GM18519 (cell line): ENCODE measurements around the gene TXNRD2.

Experiments used
- ATAC-seq: cut with Tn5 transposase; IDR thresholded peaks from one replicate; pipeline ENCODE4 v1.9.1; 2021; ENCODE audit warnings: mild to moderate bottlenecking, moderate library complexity; ENCODE audit not compliant: unreplicated experiment, low FRiP score

Gene TXNRD2

DNA sequence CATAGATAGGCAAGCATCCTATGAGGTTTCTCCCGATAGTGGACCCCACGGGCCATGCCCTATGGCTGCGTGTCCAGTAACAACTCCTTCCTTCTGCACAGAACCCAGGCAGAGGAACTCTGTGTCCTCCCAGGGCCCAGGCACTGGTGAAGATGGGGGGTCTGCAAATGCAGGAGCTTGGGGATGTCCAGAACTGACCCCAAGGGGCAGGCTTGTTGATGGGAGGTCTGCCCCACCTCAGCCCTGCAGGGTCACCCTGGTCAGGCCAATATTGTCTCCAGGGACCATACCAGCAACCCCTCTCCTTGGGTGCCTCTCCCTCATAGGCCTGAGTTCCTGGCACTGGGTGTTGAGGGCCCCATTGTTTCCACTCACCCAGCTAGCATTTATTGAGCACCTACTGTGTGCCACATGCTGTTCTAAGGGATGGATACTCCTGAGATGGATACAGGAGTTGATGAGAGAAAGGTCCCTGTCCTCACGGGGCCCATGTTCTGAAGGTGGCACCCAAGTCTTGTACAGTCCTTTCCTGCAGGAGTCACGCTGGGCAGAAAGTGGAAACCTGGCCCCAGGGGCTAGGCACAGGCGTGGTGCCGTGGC is 26.3 kb upstream of the TXNRD2 start:
- ATAC-seq = no peak

DNA sequence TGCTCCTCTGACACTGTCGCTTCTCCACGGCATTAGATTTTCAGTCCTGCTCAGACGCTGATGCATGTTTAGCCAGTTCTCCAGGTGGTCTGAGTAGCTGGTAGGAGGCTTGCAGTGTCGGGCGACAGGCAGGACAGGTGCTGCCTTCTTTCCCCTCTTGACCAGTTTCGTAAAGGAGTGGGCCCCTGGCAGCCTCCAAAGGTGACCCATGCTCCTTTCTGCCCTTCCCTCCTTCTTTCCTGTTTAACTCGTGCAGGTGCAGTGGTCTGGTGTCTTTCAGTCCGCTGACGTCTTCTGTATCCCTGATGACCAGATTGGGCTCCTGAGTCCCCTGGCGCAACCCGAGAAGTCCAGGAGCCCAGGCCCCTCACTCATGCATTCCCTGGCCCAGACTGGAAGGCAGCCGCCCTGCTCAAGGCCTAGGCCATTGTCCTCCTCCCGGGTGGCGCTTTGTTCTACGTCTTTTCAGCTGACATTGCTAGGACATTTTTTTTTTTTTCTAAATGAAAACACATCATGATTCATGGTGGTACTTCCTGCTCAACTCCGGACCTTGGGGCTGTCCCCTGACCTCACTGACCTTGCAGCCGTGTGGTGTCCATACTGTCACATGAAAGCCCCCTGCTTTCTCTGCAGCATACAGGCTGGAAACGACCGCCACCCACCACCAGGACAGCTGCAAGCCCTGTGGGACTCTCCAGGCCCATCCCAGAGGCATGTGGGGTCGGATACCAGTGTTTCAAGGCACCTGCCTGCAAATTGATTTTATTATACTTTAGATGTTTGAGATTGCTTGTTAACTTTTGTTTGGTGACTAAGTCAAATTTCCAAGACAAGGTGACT is 25.5 kb upstream of the TXNRD2 start:
- ATAC-seq = no peak

- ATAC-seq = no peak
Observed at GRCh38 chr22:19965771-19966709, 24.4 kb upstream of the TXNRD2 start.

DNA sequence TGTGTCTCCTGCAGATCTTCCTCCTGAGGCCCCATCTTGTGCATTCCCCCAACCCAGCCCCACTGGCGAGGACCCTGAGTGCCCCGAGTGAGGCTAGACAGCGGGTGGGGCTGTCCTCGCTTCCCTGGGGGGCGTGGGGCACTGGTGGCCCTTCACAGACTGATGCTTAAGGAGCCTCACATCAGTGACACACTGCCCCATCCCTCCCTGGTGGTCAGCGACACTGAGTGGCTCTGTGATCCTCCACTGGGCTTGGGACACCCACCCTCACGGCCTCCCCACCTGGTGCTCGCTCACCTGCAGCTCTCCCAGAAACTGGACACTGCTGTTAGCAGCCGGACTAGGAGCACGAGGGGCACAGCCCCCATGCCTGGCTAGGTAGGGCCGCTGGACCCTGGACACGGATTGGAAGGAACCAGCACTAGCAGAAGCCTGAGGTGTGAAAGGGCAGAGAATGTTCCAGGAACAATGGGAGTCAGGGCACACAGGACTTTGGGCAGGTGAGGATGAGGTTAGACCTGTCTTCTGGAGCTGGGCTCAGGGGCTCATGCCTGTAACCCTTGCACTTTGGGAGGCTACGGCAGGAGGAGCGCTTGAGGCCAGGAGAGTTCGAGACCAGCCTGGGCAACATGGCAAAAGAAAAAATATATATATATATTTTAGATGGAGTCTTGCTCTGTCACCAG is 23.2 kb upstream of the TXNRD2 start:
- ATAC-seq = no peak

DNA sequence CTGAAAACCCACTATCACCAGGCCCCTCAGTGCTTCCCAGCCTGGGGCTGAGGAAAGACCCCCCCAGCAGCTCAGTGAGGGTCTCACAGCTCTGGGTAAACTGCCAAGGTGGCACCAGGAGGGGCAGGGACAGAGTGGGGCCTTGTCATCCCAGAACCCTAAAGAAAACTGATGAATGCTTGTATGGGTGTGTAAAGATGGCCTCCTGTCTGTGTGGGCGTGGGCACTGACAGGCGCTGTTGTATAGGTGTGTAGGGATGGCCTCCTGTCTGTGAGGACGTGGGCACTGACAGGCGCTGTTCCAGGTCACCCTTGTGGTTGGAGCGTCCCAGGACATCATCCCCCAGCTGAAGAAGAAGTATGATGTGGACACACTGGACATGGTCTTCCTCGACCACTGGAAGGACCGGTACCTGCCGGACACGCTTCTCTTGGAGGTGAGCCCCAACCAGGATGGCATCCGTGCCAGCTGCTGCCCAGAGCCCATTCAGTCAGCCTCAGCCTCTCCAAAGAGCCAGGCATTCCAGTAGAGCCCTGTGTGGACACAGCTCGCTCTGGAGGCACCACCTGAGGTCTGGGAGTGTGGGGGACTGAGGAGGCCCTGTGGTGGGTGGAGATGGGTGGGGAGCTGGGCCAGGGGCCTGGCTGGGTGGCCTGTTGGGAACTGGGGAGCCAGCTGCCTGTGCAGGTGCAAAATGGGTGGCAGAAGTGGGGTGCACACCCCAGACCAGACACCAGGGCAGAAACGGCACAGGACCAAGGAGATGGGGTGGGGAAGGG is 22.4 kb upstream of the TXNRD2 start:
- ATAC-seq = no peak

GRCh38 chr22:19962909-19963806 is 21.5 kb upstream of the TXNRD2 start:
- ATAC-seq = no peak

DNA sequence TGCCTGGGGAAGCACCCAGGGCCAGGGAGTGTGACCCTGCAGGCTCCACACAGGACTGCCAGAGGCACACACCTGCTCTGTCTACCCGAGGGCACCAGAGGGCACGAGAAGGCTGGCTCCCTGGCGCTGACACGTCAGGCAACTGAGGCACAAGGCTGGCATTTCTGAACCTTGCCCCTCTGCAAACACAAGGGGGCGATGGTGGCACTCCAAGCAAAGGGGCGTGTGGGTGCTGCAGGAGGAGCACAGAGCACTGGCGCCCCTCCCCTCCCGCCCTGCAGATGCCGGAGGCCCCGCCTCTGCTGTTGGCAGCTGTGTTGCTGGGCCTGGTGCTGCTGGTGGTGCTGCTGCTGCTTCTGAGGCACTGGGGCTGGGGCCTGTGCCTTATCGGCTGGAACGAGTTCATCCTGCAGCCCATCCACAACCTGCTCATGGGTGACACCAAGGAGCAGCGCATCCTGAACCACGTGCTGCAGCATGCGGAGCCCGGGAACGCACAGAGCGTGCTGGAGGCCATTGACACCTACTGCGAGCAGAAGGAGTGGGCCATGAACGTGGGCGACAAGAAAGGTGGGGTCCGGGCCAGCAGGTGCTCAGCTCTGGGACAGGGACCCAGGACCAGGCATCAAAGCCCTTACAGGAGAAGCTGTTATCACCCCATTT is 20.8 kb upstream of the TXNRD2 start:
- no peak for ATAC-seq

- no peak for ATAC-seq
Observed at GRCh38 chr22:19961868-19962245, 20.2 kb upstream of the TXNRD2 start.

DNA sequence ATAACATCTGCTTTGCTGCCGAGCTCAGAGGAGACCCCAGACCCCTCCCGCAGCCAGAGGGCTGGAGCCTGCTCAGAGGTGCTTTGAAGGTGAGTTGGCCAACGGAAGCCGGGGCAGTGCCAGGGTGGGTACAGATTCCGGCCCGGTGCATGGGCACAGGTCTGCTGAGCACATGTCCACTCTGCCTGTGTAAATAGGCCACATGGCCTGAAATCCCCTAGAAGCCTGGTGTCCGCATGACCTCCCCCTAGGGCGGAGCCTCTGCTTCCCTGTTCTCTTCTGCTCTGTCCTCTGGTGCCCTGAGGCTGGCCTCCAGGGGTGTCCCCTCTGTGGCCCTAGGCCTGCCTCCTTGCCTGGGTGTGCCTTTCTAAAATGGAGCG is 19.6 kb upstream of the TXNRD2 start:
- ATAC-seq = no peak

DNA sequence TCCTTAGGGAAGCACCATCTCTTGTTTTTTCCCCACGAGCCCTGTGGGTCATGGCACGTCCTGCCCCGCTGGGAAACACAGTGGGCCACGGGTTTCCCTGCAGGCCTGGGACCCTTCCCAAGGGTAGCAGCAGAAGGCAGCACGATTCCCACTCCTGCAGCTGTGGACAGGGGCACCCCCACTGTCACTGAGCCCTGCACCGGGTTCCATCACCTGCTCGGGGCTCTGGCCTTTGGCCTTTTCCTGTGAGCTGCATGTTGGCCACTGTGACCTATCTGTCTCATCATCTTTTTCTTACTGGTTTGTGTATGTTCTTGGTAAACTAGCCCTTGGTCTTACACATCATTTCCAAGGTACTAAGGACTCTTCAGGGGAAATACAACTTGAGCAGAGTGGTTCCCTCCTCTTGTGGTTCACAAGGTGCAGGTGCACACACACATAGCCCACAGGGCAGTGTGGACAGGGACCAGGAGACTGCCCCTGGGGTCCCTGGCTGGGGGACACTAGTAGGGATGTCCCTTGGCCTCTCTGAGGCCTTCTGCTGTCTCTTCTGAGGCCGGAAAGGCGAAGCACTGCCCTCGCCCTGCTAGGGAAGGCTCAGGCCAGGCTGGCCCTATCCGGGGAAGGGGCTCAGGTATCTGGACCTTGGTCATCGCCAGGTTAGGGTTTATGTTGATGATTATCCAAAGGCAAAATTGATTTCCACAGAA is 19.0 kb upstream of the TXNRD2 start:
- no peak for ATAC-seq

DNA sequence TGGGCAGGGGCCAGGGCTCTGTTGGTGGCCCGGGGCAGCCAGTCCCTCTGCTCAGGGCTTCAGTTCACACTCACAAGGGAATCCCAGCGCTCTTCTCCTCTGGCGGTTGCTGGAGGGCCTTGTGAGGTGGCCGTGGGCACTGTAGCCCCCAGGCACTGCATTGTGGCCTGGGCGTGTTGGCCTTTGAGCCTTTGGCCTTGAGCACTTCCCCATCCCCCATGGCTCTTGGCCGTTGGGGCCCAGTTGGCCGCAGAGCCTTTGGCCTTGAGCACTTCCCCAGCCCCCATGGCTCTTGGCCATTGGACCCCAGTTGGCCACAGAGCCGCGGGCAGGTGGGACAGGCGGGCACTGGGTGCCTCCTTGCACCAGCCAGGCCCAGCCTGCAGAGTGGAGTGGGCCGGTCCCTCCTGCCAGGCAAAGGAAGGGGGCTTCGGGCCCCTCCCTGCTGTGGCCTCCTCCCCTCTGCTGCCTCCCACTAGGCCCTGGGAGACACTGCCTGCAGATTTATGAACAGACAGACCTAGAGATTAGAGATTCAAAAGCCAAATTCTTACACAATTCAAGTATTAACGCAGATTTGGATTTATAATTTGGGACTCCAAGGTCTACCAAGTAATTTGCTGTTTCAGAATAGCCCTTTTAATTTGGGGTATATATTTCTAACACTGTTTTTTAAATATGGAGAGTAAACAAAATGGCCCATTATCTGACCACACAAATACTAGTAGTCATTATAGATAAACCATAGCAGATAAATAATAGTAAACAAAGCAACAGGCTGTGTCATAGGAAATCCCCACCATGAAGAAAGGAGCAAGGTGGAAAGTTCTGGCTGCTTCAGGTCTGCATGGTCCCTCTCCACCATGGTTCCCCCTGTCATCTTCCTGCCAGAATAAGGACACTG is 18.2 kb upstream of the TXNRD2 start:
- ATAC-seq = no peak

- no peak for ATAC-seq
Observed at GRCh38 chr22:19959043-19959586, 17.5 kb upstream of the TXNRD2 start.

DNA sequence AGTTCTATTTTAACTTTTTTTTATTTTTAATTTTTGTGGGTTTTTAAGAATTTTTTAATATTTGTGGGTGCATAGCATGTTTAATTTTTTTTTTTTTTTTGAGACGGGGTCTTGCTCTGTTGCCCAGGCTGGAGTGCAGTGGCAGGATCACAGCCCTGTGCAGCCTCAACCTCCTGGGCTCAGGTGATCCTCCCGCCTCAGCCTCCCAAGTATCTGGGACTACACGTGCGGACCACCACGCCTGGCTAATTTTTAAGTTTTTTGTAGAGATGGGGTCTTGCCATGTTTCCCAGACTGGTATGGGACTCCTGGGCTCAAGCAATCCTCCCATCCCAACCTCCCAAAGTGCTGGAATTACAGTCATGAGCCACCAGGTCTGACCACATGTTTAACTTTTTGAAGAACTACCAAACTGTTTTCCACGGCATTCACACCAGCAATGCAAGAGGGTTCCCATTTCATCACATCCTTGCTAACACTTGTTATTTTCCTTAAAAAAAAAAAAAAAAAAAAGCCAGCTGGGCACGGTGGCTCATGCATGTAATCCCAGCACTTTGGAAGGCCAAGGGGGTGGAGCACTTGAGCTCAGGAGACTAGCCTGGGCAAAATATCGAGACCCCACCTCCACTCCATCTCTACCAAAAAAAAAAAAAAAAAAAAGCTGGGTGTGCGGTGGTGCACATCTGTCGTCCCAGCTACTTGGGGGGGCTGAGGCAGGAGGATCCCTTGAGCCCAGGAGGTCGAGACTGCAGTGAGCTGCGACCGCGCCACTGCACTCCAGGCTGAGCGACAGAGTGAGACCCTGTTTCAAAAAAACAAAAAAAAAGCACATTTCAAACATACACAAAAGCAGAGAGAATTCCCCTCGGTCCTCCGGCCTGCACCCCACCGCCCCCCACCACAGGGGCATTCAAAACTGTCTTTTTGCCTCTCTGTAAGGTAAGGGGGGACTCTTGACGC is 16.7 kb upstream of the TXNRD2 start:
- ATAC-seq = no peak

GRCh38 chr22:19957445-19957844 is 15.8 kb upstream of the TXNRD2 start:
- ATAC-seq = no peak
